ENCODE data around the gene ITGA1.
"Not testable (repeated sequence)": the region's sequence is repeated elsewhere in the genome, so short reads cannot be mapped to it uniquely, and the experiment has no call there.

The ITGA1 gene

GRCh38 chr5:52834320-52834719 lies 46.6 kb downstream of the ITGA1 start:
- no peak for DNase-seq

- no peak for DNase-seq
Observed at GRCh38 chr5:52837068-52837467, 49.4 kb downstream of the ITGA1 start.

- DNase-seq: no peak
Observed at GRCh38 chr5:52837591-52838001, 49.9 kb downstream of the ITGA1 start.

GRCh38 chr5:52838326-52839015 lies 50.8 kb downstream of the ITGA1 start:
- no peak for DNase-seq

DNA sequence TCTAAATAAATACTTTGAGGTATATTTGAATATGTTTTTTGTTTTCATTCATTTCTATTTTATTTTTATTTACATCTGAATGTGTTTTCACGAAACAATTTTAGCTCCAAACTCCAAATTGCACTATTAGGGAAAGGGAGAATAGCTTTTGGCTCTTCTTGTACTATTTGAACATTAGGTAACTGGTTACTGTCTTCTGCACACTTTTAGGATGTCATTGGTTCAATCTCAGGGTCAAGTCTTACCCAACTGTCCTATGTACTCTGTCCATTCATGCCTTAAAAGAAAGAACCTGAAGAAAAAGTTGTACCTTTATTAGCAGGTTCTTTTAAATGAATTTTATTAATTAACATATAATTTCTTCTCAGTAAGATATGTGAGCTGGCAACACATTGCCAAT lies 51.6 kb downstream of the ITGA1 start:
- DNase-seq: no peak

DNA sequence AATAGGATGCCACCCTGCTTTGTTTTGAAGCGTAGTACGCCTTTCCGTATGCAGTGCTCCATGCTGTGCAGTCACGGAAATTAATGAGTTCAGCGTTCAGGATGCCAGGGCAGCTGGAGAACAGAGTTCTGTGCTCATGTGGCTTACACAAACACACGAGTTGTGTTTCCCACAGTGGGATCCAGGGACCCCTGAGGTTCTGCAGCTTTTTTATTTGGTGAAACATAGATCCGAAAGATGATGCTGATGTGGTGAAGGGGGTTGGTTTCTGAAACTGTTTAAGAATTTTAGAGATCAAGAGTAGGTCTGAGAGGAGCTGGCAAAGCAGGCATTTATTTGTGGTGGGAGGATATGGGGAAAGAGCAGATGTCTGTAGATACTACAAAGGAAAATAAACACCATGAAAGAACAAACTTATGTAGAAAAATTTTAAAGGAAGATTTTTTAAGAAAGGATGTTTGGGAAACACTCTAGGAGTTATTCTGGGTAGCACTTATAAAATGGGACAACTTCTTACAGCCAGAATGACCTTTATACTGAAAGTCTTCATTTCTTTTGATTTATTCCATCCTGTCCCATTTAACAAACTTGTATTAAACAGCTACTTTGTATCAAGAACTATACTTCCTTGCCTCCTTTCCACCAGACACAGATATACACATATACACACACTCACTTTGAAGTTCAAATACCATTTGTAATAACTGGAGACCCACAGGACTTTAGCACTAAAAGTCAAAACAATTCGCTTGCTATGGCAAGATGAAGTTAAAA lies 52.7 kb downstream of the ITGA1 start:
- no peak for DNase-seq

GRCh38 chr5:52841114-52841513 lies 53.4 kb downstream of the ITGA1 start:
- no peak for DNase-seq

GRCh38 chr5:52842111-52842510 lies 54.4 kb downstream of the ITGA1 start:
- no peak for DNase-seq

DNA sequence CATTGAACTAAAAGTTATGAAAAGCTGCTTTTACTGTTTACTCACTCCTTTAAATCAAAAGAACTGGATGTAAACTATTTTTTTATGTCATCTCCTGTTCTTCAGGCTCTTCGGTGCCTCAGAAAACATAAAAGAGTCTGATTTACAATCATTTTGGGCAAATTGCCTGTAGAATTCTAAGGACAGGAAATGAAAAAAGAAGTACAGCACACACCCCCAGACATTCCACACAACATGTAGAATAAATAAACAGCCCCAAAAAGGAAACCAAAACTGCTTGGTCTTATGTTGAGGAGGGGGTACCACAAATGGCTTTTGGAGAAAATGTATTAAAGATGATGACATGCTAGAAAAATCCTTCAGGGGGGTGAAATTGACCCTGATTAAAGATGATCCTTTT lies 57.2 kb downstream of the ITGA1 start:
- DNase-seq: no peak

- no peak for DNase-seq
Observed at GRCh38 chr5:52846182-52846842, 58.6 kb downstream of the ITGA1 start.

GRCh38 chr5:52848688-52849087 lies 61.0 kb downstream of the ITGA1 start:
- DNase-seq: not testable (repeated sequence)

DNA sequence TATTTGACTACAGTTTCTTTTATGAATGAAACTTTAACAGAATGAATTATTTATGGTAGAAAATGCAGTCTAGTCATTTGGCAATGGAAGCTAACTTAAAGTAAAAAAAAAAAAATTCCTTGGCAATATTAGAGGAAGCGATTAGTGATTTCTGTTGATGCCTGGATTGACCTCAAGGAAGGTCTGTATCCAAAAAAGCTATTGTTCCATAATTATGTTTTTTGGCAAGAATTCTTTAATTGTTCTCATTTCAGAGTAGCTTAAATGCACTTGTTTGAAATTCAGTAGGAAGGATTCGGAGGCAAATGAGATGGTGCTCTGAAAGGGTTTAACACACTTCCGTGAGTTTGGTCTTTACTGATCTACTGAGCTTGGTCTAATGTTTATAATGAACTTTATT lies 61.8 kb downstream of the ITGA1 start:
- no peak for DNase-seq

DNA sequence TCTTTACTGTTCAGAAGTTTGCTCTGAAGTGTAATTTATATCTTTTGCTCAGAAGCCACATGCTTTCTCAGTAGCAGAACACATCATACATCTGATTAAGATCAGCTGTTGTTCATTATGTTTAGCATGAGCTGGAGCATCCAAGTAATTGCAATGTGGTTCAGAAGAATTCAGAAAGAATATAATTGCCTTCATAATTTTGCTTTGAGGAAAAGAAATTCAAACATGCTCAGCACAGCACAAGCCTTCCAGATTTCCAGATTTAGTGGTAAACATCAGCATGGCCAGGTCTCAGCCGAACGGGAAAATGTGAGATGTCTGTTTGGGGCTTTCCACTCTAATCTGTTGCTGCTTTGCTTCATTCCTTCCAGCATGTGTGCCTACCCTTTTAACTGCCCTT lies 65.9 kb downstream of the ITGA1 start:
- DNase-seq: no peak

GRCh38 chr5:52854301-52854700 lies 66.6 kb downstream of the ITGA1 start:
- DNase-seq: no peak

- DNase-seq: no peak
Observed at GRCh38 chr5:52854949-52855348, 67.2 kb downstream of the ITGA1 start.

DNA sequence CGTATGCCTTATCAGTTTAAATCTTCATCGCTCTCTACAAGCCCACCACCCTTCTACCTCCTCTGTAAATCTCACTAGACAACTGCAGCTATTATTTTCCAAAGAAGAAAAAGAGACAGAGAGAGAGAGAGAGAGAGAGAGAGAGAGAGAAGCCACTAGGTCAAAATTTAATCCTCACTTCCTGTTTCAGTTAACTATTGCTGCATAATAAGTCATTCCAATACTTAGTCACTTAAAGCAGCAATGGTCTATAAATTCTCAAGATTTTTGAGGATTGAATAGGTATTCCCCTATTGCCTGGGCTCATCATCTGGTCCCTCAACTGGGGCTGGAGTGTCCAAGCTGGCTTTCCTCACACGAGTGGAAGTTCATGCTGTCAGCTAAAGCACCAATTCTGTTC lies 68.8 kb downstream of the ITGA1 start:
- DNase-seq: no peak

DNA sequence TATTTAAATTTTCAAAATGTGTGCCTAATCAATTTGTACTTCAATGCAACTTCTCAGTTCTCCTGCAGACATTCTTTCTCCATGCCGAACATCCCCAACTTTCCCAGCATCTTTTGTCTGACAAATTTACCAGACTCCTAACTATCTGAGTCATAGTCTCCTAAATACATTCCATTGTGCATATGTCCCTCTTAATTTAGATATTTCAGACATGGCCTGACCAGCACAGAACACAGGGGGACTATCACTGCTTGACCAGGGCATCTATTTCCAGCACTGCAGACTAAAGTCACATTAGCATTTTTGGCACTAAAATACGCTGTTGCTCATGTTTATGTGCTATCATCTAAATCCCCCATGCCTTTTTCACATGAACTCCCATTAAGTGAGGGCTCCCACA lies 71.9 kb downstream of the ITGA1 start:
- no peak for DNase-seq

DNA sequence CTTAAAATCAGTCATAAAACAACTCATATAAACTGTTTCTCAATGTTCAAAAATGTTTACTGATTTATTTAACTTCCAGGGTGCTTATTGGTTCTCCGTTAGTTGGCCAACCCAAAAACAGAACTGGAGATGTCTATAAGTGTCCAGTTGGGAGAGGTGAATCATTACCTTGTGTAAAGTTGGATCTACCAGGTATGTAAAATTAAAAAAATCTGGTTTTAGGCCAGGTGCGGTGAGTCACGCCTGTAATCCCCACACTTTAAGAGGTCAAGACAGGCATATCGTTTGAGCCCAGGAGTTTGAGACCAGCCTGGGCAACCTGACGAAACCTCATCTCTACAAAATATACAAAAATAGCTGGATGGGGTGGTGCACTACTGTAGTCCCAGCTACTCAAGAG lies 73.7 kb downstream of the ITGA1 start:
- DNase-seq: no peak

DNA sequence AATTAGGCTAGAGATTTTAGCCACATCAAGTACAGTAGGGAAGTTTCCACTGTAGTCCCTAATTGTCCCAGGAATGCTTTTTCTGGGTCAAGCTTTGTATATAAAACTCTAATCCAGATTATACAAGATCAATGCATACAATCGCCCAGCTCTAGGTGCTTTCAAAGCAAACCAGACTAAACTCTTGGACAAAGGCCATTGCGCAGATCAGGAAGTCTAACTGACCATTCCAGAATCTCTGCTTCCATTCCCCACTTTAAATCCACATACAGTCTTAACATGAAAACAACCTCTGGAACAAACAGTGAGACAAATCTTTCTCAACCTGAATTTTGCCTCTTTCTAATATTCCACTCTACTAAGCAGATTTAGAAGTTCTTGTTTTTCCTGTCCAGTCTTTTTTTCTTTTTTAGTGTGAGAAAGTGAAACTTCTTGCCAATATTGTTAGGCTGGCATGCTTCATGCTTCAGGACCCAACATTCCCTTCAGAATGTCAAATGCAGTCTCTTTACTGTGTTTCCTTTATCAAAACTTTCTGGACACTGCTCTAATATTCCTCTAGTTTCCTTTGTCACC lies 76.1 kb downstream of the ITGA1 start:
- DNase-seq: no peak

- no peak for DNase-seq
Observed at GRCh38 chr5:52864371-52864770, 76.7 kb downstream of the ITGA1 start.

GRCh38 chr5:52864884-52865283 lies 77.2 kb downstream of the ITGA1 start:
- DNase-seq: no peak

DNA sequence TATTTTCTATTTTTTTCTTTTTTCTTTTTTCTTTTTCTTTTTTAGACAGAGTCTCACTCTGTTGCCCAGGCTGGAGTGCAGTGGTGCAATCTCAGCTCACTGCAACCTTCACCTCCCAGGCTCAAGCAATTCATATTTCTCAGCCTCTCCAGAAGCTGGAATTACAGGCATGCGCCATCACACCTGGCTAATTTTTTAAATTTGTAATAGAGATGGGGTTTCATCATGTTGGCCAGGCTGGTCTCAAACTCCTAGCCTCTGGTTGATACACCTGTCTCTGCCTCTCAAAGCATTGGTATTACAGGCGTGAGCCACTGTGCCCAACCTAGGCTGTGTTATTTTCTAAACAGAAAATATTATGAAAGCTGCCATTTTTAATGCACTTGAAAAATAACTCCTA lies 78.3 kb downstream of the ITGA1 start:
- not testable (repeated sequence) for DNase-seq

DNA sequence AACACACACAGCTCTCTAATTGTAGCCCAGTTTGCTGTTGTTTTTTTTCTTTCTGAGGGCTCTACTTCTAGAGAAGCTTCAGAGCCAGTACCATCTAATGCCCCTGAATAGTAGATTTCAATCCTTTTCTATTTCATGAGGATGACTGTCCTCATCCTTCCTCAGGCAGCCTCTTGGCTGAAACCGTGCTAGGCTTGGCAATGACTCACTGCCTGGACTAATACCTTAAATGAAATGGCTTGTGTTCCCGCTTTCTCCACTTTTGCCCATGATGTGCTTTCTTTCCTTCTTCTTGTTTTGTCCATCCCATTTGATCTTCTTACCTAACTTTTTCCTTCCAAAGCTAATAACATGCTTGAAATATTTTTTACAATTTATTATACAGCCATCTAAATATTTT lies 80.1 kb downstream of the ITGA1 start:
- DNase-seq: no peak

DNA sequence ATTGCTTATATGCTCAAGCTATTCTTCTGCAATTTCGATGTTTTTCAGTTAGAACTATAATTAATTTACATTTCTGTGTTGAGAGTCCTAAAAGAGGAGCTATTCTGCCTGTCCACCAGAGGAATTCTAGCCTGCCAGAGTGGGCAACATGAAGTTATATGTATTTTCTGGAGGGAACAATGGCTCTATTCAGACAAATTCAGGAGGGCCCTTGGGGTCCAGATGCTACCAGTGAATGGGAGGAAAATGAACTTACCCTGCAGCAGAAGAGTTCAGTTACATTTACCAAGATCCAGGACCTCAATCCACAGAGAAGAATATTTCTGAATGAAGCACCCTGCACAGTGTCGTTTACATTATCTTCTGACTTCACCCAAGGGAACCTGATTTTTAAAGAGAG lies 80.7 kb downstream of the ITGA1 start:
- DNase-seq: no peak

Measured in activated CD8-positive, alpha-beta memory T cell treated with anti-CD3 and anti-CD28 coated beads, Interleukin-2, amount 50 U/mL, for 48 hours (primary cell).